NT2/D1 (cell line): Measurements from ENCODE around the gene NECTIN4.

Source experiments
- SUZ12 ChIP-seq: IDR thresholded peaks from 2 replicates; pipeline ENCODE4 v1.6.1; 2011; ENCODE audit not compliant: insufficient read length, insufficient read depth; ENCODE audit errors: extremely low read depth
- YY1 ChIP-seq: IDR thresholded peaks from 2 replicates; pipeline ENCODE4 v1.6.1; 2011; ENCODE audit not compliant: insufficient read length, insufficient read depth
- ZNF274 ChIP-seq: IDR thresholded peaks from 2 replicates; pipeline ENCODE4 v1.6.1; 2011; ENCODE audit warnings: mild to moderate bottlenecking, low read depth, low read length

GRCh38 chr1:161061419-161061818, 27.9 kb downstream of the NECTIN4 start:
- TF ChIP-seq ZNF274 (no peak), YY1 (no peak), SUZ12 (no peak)
